Stimulated activated CD8-positive, alpha-beta memory T cell treated with anti-CD3 and anti-CD28 coated beads, Interleukin-12 subunit alpha, Interleukin-12 subunit beta, amount 100 ng/mL, for 1 hour (primary cell): ENCODE results near the gene KCNQ2.

Experiments
- DNase-seq: peaks from one replicate; pipeline ENCODE4 v3.0.0-alpha.2; 2020; ENCODE audit warnings: low read depth

KCNQ2 gene

DNA sequence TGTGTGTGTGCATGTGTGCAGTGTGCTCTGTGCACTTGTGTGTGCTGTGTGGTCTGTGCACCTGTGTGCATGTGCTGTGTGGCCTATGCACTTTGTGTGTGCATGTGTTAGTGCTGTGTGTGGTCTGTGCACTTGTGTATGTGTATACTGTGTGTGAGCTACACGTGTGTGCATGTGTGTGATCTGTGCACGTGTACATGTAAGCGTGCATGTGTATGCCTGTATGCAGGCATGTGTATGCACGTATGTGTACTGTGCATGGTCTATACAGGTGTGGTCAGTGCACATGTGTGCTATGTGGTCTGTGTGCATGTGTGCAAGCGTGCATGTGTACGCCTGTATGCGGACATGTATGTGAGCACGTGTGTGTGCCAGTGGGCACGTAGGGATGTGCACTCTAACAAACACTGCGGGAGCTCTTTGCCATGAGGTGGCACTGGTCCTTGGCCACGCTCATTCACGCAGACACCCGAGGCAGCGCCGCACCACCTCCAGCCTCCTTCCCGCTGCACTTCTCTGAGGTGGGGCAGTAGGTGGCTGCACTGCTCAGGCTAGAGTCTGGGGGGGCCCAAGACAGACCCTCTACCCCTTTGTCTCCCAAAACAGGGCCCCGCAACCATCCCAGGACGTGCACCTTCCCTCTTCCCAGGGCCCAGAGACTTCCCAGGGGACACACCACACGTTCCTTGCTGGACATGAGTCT, 68.9 kb downstream of the KCNQ2 start:
- DNase-seq = no peak

GRCh38 chr20:63402860-63403220, 69.6 kb downstream of the KCNQ2 start:
- DNase-seq = no peak

DNA sequence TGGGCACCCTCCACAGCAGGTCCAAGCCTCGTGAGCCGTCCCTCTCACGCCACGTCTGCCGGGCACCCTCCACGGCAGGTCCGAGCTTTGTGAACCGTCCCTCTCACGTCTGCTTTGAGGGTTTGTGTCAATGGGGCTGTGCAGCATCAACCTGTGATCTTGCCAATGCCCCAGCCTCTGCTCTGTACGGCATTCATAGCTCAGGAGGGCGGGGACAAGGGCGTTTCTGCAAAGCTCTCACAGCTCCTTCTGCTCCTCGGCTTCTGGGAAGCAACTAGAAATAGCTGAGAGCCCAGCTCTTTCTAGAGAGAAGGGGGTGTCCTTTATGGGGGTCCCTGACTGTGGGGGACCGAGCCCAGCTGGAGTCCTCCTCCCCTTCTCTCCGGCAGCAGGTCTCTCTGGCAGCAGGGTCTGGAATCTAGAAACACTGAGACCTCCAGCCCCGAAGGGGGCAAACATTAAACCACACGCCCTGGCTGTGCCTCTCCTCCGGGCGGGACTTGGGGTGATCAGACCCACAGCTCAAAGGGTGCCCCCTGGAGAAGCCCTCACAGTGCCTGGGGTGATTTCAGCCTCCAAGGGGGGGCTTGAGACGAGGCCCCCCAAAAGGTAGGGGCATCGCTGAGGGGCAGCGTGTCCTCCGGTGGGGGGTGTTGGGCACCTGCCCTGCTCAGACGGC, 70.1 kb downstream of the KCNQ2 start:
- DNase-seq = no peak

- no peak for DNase-seq
Measured at GRCh38 chr20:63401384-63402110, 70.9 kb downstream of the KCNQ2 start.

- no peak for DNase-seq
Measured at GRCh38 chr20:63400486-63401210, 71.8 kb downstream of the KCNQ2 start.

- no peak for DNase-seq
Measured at GRCh38 chr20:63399596-63400375, 72.7 kb downstream of the KCNQ2 start.

DNA sequence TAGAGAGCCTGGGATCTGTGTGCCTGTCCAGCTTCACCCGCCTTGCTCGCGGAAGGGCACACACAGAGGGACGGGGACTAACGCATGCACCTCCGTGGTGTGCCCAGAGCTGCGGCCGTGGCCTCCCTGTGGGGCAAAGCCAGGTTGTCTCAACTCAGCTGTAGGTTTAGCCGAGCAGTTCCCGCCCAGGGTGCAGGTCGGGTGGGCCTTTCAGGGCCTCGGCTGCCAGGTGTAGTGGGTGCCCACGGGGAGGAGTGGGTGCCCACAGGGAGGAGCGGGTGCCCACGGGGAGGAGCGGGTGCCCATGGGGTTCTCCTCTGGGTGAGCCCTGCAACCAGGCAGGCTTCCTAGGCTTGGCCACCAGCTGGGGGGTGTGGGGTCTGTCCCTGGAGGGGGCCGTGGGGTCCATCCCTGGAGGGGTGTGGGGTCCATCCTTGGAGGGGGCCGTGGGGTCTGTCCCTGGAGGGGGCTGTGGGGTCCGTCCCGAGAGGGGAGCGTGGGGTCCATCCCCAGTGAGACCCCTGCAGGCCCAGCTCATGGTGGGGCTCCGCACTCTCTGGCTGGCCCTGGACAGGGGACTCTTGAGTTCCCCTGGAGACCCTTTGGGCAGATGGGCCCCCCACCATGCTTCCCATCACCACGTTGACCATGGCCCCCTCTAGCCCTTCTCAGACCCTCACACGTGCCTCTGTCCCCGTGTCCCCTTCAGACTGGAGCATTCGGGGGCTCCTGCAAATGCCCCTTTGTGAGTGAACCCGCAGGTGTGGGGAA, 73.5 kb downstream of the KCNQ2 start:
- DNase-seq = no peak

DNA sequence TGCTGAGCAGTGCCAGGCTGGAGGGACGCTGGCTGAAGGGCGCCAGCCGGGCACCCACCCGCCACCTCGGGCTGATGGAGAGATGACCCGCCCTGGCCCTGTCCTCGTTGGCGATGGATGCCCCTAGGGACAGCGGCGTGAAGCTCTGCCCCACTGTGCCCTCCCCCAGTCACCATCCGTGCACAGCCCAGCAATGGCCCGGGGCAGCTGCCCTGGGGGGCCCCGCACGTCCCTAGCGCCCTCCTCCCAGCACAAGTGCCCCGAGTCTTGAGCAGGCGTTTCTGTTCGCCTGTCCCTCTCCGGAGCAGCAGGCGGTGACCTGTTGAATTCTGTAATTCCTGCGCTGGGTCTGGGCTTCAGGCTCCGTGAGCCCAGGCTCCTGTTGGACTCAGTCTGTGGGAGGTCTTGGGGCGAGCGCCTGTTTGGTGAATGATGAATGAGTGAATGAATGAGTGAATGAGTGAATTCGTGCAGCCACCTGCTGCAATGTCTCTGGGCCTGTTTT, 74.5 kb downstream of the KCNQ2 start:
- DNase-seq = no peak

- DNase-seq = no peak
Measured at GRCh38 chr20:63397155-63397843, 75.2 kb downstream of the KCNQ2 start.

- DNase-seq = no peak
Measured at GRCh38 chr20:63396300-63396699, 76.2 kb downstream of the KCNQ2 start.

GRCh38 chr20:63395723-63396122, 76.7 kb downstream of the KCNQ2 start:
- no peak for DNase-seq

GRCh38 chr20:63394920-63395455, 77.5 kb downstream of the KCNQ2 start:
- no peak for DNase-seq

- no peak for DNase-seq
Measured at GRCh38 chr20:63394069-63394919, 78.2 kb downstream of the KCNQ2 start.

- no peak for DNase-seq
Measured at GRCh38 chr20:63393566-63393965, 78.9 kb downstream of the KCNQ2 start.

- no peak for DNase-seq
Measured at GRCh38 chr20:63392465-63393365, 79.7 kb downstream of the KCNQ2 start.

DNA sequence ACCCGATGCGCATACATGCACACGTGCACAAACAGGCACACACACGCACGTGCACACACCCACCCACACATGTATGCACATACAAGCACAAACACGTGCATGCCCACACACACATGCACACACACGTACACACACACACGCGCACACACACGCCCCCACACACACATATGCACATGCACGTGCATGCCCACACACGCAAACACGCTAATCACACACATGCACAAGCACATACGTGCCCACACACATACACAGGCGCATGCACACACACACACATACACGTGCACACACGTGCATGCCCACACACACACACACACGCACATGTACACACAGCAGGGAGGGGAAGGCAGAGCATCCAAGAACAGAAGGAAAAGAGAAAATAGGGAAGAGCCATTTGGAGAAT, 84.5 kb downstream of the KCNQ2 start:
- DNase-seq = no peak

DNA sequence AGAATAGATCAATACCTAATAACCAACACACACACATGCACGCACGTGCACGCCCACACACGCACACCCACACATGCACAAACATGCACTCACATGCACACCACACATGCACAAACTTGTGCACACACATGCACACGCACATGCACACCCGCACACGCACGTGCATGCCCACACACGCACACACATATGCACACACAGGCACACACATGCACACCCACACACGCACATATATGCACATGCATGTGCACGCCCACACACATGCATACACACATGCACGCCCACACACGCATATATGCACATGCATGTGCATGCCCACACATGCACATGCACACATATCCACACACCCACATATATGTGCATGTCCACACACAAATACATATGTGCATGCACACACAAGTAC, 85.1 kb downstream of the KCNQ2 start:
- DNase-seq = no peak

DNA sequence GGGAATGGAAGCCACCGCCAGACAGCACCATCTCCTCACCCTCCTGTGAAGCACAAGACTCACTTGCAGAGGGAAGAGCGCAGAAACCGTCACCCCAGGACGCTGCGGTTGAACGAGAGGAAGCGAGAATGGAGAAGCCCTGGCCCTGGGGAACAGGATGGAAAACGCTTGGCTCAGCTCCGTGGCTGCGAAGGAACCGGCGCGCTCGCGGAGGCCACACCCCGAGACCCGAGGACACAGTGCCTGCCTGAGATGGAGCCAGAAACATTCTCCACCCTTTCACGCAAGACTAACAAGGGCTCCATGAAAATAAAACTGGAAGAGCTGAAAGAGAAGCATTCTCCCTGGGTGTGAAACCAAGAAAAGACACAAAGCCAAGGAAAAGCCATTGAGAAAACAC, 86.0 kb downstream of the KCNQ2 start:
- DNase-seq = no peak
